COLO668 (cell line): ENCODE data around the gene PLEKHA6.
A peak's percentile ranks its signal among the peaks of the same experiment; 100 is the strongest.
"Not testable (repeated sequence)": the region's sequence is repeated elsewhere in the genome, so short reads cannot be mapped to it uniquely, and the experiment has no call there.

ENCODE experiments used
- DNase-seq: peaks from one replicate; lab custom pipeline; 2025; ENCODE audit not compliant: unreplicated experiment; lab: John Stamatoyannopoulos, UW

Gene PLEKHA6

DNA sequence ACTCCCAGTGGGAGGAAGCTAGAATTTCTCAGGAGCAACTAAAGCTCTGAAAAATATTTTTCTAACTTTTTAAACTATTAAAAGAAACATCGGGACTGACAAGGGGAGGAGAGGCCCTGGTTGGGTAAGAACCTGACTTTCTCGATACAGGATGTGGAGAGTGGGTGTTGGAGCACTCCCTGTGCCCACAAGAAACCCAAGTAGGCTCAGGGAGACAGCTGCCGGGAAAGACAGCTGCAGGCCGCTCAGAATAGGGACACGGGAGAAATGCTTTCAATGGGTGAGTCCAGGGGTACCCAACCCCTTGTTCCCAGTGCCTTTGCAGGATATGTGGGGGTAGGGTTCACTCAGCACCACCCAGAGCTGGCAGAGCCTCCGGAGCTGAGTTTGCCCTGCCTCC is 43.6 kb downstream of the PLEKHA6 start:
- DNase-seq, result no peak

DNA sequence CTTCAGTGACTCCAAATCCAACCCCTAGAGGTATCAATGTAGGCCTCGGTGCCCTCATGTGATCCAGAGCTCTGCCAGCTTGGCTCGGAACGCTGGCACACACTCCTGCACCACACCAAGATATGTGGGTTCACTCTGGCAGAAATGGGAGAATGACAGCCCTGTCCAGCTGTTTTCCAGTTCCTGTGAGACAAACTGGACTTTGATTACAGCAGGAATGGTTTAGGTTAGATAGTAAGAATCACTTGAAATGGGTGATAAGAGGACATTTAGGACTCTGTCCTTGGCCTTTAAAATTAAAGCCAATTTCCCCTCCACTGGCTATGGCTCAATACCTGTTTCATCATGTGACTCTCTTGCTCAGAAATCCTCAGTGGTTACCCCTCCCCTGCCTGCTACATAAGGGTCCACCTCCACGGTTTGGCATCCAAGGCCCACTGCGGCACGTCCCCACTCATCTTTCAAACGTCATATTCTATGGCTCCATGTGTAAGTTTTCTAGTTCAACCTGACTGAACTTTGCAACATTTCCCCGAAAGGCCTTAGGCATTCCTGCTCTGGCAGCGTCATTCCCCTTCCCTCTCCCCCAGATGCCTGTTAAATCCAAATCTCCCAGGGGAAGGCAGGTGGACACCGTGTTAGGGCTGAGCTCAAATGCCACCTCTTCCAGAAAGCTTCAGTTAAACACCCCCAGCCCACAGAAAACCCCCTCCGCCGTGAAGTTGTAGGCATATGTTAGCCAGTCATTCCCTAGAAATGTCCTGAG is 44.7 kb downstream of the PLEKHA6 start:
- DNase-seq, result no peak

DNA sequence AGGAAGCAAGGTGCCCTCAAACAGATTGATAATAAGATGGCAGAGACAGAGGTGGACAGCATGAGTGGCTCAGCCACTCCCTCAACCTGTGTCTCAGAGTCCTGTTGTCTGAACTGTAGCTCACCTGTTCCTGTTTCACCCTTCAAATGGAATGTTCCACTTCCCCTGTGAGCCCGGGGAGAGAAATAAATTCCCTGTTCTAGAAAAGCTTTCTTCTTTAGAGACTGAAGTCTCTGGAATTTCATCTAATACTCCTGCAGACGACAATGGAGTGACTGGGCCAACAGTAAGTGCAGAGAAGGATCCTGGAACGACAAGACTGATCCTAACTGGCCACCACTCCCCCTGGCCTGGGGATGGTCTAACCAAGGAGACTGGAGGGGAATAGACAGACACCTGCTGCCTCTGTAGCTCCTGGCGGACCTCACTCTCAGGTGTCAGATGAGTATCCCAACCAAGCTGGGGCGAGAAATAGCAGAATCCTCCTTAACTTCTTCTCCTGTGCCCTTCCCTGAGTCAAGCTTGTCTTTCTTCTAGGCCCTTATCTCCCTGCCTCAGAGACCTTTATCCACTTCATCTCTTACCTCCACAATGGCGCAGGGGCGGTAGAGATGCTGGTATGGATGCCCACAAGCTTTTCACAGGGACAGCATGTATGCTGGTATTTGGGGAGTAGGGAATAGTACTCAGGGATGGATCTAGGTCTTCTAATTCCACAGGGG is 45.4 kb downstream of the PLEKHA6 start:
- peak; percentile 83 for DNase-seq

DNA sequence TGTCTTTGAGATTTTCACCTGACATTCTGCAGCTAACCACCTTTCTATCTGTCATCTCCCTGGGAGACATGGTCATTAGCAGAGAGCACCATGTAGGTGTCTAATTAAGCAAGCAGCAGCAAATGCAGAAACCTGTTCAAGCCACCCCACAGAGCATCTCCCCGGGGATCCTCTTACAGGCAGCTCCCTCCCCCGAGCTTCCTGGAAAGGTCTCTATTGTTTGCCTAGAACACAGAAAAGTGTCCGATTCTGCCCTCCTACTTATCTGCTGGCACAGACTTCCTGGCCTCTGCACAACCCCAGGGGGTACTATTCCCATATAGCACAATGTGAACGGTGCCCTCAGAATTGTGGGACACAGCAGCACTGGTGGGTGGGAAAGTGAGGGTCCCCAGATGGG is 46.1 kb downstream of the PLEKHA6 start:
- peak; percentile 64 for DNase-seq

DNA sequence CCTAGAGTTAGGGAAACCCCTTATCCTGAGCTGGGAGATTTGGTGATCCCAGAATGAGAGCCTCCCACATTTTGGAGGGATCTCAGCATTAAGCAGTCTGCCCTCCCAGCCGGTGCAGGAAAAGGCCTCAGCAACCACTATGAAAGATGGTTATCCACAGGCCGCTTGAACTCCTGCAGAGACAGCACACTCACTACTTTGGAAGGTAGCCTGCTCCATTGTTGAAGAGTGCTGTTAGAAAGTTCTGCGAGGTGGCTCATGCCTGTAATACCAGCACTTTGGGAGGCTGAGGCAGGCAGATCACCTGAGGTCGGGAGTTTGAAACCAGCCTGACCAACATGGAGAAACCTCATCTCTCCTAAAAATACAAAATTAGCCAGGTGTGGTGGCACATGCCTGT is 48.8 kb downstream of the PLEKHA6 start:
- not testable (repeated sequence) for DNase-seq

DNA sequence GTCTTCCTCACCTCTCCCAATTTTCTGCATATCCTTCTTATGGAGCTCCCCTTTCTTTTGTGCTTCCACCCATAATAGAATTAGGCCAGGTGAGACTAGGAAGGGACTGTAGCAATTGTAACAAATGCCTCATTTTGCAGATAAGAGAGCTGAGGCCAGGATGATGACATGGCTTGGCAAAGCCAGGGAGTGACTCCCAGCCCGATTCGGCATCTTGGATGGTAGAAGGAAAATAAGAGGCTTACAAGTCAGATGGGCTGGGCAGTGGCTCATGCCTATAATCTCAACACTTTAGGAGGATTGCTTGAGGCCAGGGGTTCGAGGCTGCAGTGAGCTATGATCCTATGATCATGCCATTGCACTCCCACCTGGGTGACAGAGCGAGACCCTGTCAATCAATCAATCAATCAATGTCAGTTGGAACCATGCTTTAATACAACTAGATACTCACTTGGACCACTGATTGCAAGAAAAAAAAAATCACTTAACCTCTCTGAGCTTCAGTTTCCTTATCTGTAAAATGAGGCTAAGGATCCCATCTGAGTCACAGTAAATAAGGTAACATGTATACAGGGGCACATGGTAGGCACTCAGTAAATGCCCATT is 51.6 kb downstream of the PLEKHA6 start:
- no peak for DNase-seq

DNA sequence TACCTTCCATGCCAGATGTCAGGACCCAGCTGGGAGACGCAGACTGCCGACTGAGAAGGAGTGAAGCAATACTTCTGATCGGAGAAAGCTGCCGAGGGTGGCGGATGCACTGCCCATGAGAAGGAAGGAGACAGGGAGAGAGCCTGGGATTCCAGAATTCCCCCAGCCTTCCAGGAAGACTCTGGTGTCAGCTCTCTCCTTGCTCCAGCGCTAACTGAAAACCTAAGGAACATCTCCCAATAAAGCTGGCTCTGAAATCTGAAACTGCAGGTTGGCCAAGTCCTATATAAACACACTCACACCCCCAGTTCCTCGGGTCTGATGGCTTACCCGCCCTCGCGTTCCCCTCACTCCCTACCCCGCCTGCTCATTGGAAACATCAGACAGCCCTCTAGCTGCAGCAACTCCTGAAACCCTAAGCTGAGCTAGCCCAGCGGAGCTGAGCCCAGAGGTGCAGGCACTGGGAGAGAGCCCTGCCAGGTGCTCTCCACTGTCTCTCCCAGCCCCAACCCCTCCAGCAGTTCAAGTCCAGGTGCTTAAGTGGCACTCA is 52.3 kb downstream of the PLEKHA6 start:
- peak; percentile 54 for DNase-seq

DNA sequence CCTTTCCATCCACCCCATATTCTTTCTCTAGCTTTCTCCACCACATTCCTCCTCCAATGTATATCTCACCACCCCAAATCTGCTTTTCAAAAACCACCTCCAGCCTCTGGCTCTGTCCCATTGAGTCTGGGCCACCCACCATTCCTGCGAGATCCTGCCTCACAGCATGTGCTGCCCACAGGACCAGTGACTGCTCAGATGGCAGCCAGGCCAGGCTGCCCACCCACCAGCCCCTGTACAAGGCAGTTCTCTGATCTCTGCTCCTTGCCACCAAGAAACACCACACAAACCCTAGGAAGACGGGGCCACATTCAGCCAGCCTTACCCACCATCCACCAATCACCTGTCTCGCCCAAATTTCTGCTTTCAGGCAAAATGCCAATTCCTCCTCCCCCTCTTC is 53.7 kb downstream of the PLEKHA6 start:
- no peak for DNase-seq

DNA sequence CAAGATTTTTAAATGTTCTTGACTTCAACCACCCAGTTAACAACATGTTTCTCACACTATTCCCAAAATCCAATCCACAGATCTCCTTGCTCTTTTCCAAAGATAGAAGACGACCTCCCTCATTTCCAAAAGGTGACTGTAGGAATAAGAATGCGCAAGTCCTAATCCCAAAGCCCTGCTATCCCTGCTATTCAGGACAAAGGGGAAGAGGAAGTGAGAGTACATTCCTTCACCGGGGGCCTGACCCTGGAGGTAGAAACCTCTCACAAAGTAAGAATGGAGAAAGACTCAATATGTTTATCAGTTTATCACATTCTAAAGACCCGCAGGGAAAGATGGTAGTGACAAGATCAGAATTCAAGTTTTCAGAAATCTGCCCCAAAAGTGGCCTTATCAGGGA is 55.7 kb downstream of the PLEKHA6 start:
- DNase-seq, result no peak

DNA sequence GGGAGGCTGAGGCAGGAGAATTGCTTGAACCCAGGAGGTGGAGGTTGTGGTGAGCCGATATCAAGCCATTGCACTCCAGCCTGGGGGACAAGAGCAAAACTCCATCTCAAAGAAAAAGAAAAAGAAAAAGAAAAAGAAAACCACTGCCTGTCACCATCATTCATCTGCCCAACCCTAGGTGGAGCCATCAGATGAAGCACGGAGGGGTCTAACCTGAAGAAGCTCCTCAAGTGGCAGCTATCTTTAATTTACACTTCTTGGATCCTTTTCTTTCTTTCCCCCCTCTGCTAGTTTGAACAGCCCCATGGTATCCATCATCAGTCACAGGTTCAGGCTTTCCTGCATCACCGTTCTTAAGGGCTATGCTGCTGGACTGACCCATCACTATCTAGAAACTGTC is 57.0 kb downstream of the PLEKHA6 start:
- no peak for DNase-seq

DNA sequence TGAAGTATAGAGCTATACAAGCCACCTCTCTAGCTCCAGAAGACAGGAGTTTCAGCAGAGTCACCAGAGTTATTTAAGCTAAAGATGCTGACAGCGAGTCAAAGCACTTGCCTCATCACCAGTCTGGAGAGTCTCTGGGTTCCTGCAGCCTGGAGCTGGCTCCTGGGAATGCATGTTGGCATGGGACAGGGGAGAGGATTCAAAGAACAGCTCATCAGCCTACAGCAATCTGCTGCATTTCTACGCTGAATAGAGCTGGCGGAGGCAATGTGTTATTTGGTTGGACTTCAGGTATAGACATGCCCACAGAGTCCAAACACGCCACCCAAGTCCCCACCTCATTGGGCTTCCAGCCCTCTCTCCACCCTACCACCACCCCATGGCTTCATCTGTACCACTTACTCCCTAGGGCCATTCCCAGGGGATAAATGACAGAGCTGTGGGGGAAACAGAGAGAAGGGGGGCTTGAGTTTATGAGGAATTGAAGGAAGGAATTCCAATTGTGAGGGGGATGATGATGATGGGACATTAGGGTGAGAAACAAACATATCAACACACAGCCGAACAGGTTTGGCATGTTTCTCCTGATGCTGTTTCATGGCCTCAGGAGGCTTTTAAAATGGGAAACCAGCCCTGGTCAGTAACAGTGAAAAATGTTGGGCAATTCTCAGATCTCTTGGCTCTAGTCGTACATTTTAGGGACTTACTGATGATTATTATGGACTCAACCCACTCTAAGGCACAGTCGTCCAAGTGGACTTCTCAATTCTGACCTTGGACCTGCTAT is 58.4 kb downstream of the PLEKHA6 start:
- DNase-seq, result no peak

DNA sequence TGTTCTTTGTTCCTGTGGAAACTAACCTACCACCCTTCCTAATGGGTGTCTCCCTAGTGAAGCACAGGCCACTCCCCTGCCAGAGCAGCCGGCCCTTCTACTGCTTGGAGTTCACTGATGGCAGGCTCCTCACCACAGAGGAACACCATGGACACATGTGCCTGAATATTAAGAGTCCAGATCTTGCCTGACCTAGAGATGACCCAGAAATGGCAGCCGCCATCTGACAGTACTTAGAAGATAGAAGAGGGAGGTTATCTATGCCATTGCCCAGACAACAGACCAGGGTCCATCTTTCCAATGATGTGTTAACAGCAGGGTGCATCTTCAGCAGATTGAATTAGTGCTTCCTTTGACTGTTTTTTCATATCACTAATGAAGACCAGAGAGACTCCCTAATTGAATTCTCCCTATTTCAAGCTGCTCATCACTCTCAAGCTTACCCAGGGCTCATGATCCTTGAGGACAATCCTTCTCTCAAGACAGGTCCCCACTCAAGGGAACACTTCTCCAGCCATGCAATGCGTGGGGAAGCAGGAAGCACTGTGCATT is 59.8 kb downstream of the PLEKHA6 start:
- no peak for DNase-seq

DNA sequence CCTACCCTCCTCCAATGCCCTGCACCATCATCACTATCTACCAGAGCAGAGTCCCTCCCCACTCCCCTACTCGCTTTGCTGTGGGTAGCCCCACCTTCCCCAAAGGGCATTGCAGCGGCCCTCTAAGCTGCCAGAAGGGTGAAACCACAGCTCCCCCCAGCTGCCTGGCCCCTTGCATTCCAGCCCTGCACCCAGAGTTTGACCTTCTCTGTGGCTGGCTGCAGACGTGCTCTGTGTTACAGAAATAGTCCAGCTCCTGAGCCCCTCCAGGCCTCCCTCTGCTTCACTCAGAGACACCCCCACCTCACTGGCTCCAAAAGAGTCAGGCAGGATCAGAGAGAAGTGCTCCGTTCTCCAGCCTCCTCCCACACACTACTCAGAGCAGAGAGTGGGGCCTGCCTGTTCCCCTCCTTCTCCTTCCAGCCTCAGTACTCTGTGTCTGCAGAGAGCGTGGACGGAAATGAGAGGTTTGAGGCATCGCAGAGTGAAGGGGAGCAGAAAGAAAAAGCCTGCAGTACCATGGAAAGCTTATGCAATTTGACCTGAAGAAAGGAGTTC is 63.2 kb downstream of the PLEKHA6 start:
- DNase-seq, result no peak

DNA sequence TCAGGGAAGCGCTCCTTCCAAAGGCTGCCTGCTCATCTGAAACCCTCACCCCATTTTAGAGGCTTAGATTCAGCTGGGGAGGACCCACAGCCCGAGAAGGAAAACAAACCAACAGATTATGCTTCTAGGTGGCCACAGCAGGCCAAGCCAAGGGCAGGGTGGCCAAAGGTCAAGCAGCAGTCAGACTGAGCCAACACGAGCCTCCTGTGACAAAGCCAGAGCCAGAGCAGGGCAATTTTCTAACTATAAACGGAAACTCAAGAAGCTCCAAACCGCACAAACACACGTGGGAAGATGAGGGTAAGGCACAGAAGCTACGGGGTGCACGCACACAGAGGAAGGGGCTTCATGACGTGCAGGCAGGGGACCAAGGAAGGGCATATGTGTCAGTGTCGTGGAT is 64.1 kb downstream of the PLEKHA6 start:
- no peak for DNase-seq

DNA sequence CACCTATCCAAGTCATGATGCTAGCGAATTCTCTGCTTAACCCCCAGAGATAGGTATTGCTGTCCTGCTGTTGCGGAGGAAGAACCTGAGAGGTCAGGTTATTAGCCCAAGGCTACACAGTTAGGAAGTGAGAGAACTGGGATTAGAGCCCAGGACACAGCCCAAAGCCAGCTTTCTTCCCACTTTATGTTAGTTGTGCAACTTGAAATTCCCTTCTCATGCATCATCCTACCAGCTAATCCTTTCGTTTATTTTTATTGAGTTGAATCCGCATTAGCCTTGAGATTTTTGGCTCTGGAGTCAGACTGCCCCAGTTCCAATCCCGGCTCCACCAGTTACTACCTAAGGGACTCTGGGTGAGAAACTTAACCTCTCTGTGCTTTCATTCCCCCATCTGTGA is 65.4 kb downstream of the PLEKHA6 start:
- DNase-seq, result no peak

DNA sequence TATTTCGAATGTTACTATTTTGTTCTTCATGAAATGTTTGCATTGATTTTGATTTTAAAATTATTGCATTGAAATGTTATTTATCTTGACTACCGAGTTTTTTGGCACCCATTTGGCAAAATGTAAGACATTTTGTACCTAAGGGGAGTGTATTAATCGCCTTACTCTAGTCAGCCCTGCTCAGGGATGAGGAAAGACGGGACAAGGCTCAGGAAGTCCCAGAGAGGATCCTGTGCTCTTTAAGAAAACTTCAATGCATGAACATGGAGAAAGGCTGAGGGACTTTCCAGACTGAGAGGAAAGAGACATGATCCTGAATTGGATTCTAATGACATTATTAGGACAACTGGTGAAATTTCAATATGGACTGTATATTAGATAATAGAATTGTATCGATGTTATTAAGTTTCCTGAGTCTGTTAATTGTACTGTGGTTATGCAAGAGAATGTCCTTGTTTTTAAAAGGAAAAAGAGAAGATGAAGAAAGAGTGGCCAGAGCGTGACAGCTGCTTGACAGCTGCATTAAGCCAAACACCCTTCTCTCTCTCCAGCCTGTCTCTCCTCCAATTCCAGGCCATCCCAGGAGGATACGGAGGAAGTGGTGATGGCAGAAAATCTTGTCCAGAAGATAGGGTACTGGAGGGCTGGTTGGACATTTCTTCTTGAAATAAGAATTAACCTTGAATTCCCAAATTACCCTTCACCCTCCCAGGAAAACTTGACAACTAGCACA is 66.0 kb downstream of the PLEKHA6 start:
- no peak for DNase-seq

DNA sequence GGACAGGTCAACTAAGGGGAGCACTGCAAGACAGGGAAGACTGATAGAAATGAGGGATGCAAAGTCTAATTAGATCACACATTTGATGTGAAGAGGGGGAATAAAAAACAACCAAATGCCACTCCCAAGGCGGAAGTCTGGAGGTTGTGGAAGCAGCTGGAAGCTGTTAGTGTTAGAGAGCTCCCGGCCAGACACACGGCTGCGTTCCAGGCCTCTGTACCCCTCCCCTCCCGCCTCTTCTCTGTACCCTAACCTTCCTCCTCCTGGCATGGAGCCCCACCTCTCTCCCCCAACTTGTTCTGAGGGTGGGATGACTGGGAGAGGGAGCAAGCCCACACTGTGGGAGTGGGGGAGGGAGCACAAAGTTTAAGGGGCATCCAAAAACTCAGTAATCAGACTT is 67.0 kb downstream of the PLEKHA6 start:
- DNase-seq, result no peak

DNA sequence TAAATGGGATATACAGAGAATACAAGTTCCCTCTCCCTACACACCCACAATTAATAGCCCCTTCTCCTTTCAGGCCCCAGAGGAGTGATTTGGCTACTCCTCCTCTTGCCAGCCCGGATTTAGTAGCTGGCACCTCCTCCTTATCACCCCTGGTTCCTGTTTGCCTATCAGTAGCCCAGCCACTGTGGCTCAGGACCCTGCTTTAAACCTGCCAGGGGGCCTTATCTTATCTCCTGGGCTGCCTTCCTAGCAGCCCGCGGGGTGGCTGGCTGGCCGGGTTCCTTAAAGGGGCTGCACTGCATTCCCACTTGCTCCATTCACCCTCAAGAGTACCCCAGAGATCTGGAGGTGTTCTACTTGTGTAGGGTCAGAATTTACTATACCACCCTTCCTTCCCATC is 70.4 kb downstream of the PLEKHA6 start:
- no peak for DNase-seq

DNA sequence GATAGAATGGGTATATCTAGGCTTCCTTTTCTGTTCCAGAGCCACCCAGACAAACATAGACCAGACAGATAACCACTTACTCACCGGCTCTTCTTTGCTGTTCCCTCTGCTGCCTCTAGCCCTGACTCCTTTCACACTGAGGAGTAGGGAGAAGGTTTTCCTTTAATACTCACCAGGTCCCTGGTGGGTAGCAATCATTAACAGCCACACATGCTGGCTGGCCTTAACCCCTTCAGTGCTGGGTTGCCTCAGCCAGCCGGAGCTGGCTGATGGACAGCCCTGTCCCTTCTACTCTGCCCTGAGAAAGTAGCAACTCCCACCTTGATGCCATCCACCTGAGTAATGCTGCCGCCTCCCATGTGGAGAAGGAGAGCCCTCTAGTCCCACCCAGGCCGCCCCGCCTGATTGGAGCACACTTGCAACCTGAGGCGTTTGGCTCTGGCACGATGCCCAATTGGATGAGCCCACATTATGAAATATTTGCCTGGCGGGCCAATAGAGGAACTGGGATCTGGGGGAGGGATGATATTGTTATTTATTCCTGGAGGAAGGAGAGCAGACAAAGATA is 71.6 kb downstream of the PLEKHA6 start:
- peak; percentile 92 for DNase-seq

DNA sequence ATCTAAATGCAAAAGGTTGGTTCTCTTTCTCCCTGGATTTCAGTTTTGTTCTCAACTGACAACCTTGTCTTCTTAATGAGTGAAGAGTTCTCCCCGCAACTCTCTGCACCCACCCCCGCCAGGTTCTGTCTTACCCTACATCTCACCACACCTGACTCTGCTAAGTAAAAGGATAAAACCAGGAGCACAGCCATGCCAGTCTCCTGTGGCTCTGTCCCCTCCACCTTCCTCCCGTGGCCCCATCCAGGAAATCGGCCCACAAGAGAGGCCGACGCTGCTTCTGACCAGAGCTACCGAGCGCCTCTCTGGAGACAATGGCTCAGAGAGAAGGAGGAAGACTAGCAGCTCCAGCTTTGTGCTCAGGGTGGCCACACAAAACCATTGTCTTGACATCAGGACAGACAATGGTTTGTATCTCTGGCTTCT is 72.2 kb downstream of the PLEKHA6 start:
- peak; percentile 21 for DNase-seq
